Common myeloid progenitor, CD34-positive (primary cell): ENCODE data around the gene DEFB108B.
"Not testable (repeated sequence)": the region's sequence is repeated elsewhere in the genome, so short reads cannot be mapped to it uniquely, and the experiment has no call there.

Experiments used
- CTCF ChIA-PET: fragments of 350-600 bp; sonication (Branson Sonifier 250); formaldehyde crosslinking; loops from one replicate; lab custom pipeline; 2021; ENCODE audit warnings: antibody characterized with exemption; lab: Charles Lee
- POLR2A ChIA-PET: fragments of 350-600 bp; sonication (Branson Sonifier 250); formaldehyde crosslinking; loops from one replicate; lab custom pipeline; 2021; ENCODE audit warnings: antibody characterized with exemption; lab: Charles Lee
- DNase-seq, 3 donors: peaks; one replicate each; pipeline versions ENCODE4 v3.0.0 to v3.0.0-alpha.2; 2013
- H3K27ac ChIP-seq, 2 experiments: 1 replicate in 1 of 2; 2 replicates in 1 of 2; pipeline ENCODE4 v1.7.0; 2013; ENCODE audit warnings: inconsistent platforms in 2 of 2, low read length in 2 of 2, mild to moderate bottlenecking in 2 of 2, low read depth in 1 of 2, moderate library complexity in 1 of 2; ENCODE audit not compliant: severe bottlenecking in 2 of 2, insufficient read depth in 1 of 2, poor library complexity in 1 of 2
- H3K27me3 ChIP-seq, 5 experiments: replicated peaks in 2 of 5; 1 replicate in 3 of 5; 2 replicates in 2 of 5; pipeline versions ENCODE4 v1.6.1 to v1.7.0; 2013; ENCODE audit warnings: low read length in 4 of 5, mild to moderate bottlenecking in 2 of 5, moderate library complexity in 2 of 5, inconsistent platforms in 1 of 5; ENCODE audit not compliant: insufficient read depth in 5 of 5, control insufficient read depth in 4 of 5
- H3K36me3 ChIP-seq, 4 experiments: 1 replicate in 2 of 4; 2 replicates in 2 of 4; pipeline versions ENCODE4 v1.6.1 to v1.7.0; 2013; ENCODE audit warnings: low read length in 3 of 4, control low read depth in 1 of 4, mild to moderate bottlenecking in 1 of 4; ENCODE audit not compliant: control insufficient read depth in 4 of 4, insufficient read depth in 4 of 4
- H3K4me1 ChIP-seq, 4 experiments: 1 replicate in 3 of 4; 2 replicates in 1 of 4; pipeline versions ENCODE4 v1.6.1 to v1.7.1; 2013; ENCODE audit warnings: low read length in 3 of 4, mild to moderate bottlenecking in 3 of 4, control low read depth in 1 of 4, inconsistent platforms in 1 of 4, moderate library complexity in 1 of 4; ENCODE audit not compliant: control insufficient read depth in 4 of 4, insufficient read depth in 4 of 4; ENCODE audit errors: control extremely low read depth in 1 of 4
- H3K4me3 ChIP-seq, 7 experiments: 1 replicate in 4 of 7; 2 replicates in 3 of 7; pipeline versions ENCODE4 v1.5.1 to v1.7.0; 2013; ENCODE audit warnings: mild to moderate bottlenecking in 7 of 7, low read length in 6 of 7, moderate library complexity in 6 of 7, inconsistent platforms in 2 of 7, low read depth in 2 of 7, control low read depth in 1 of 7; ENCODE audit not compliant: insufficient read depth in 4 of 7, control insufficient read depth in 1 of 7; ENCODE audit errors: extremely low read depth in 1 of 7
- H3K9me3 ChIP-seq, 5 experiments: 1 replicate in 4 of 5; 2 replicates in 1 of 5; pipeline versions ENCODE4 v1.6.1 to v1.7.1; 2013; ENCODE audit warnings: low read length in 4 of 5, mild to moderate bottlenecking in 2 of 5, inconsistent platforms in 1 of 5, low read depth in 1 of 5, moderate library complexity in 1 of 5; ENCODE audit not compliant: control insufficient read depth in 4 of 5, insufficient read depth in 2 of 5; ENCODE audit errors: control extremely low read depth in 1 of 5
- WGBS: methylation state at CpG from one replicate; pipeline ENCODE4 v1.1.5; 2013; ENCODE audit not compliant: insufficient coverage; 5-methylcytosine and 5-hydroxymethylcytosine counted together

The DEFB108B gene

GRCh38 chr11:71855880-71856279, 22.9 kb downstream of the DEFB108B start:
- CTCF ChIA-PET, H3K9me3 ChIP-seq, POLR2A ChIA-PET, H3K36me3 ChIP-seq, H3K4me3 ChIP-seq, H3K27me3 ChIP-seq, H3K27ac ChIP-seq: not testable (repeated sequence)
- DNase-seq, result peak; percentile 69 to 92 (median 88)
- H3K4me1 ChIP-seq, result peaks cover 0 to 25% (median 8%) of the 10 kb centered on the region in 4 experiments
- WGBS, result 0% methylated on average over 2 of the region's 2 CpGs

- H3K9me3 ChIP-seq, H3K27me3 ChIP-seq, POLR2A ChIA-PET, H3K36me3 ChIP-seq, DNase-seq, H3K27ac ChIP-seq, CTCF ChIA-PET: not testable (repeated sequence)
- H3K4me1 ChIP-seq, result peaks cover 0 to 30% (median 14%) of the 10 kb centered on the region in 4 experiments
- WGBS, result no CpG with 5 or more reads among the region's 3 CpGs
- H3K4me3 ChIP-seq, result peak overlapping the region in 1 of 7 experiments; percentile 13
These were observed 27.8 kb downstream of the DEFB108B start for GRCh38 chr11:71860835-71861234.

- CTCF ChIA-PET, result interaction anchor here (1.2 to 1.8 kb wide), 4 partner anchors 12 to 69 kb away, joined by 3 to 9 read pairs (median 3); no protein-coding TSS in a partner anchor
- 100% methylated on average over 1 of the region's 3 CpGs for WGBS
- not testable (repeated sequence) for H3K36me3 ChIP-seq
These were observed 31.1 kb downstream of the DEFB108B start for GRCh38 chr11:71863978-71864627.

GRCh38 chr11:71867209-71867608, 34.2 kb downstream of the DEFB108B start:
- CTCF ChIA-PET, result interaction anchor here (0.6 kb wide), 1 partner anchor 317 kb away, joined by 3 read pairs; no protein-coding TSS in a partner anchor
- DNase-seq, result peak in 1 of 3 donors; percentile 20
- H3K9me3 ChIP-seq, H3K27ac ChIP-seq, H3K4me3 ChIP-seq, POLR2A ChIA-PET, H3K36me3 ChIP-seq, H3K27me3 ChIP-seq, H3K4me1 ChIP-seq: not testable (repeated sequence)
- no CpG with 5 or more reads among the region's 1 CpG for WGBS

More at GRCh38 chr11:71863978-71864627, 31.1 kb downstream of the DEFB108B start:
- DNase-seq, result peak; percentile 75 to 79 (median 79)
- H3K27me3 ChIP-seq, H3K4me3 ChIP-seq, H3K27ac ChIP-seq, POLR2A ChIA-PET, H3K9me3 ChIP-seq: not testable (repeated sequence)
- H3K4me1 ChIP-seq, result peaks cover 0 to 22% (median 12%) of the 10 kb centered on the region in 4 experiments

- H3K27ac ChIP-seq, H3K4me1 ChIP-seq, H3K9me3 ChIP-seq, H3K27me3 ChIP-seq, H3K4me3 ChIP-seq, DNase-seq, POLR2A ChIA-PET, H3K36me3 ChIP-seq: not testable (repeated sequence)
- WGBS, result 100% methylated on average over 2 of the region's 3 CpGs
- CTCF ChIA-PET, result interaction anchor here (0.7 kb wide), 1 partner anchor 28 kb away, joined by 3 read pairs; no protein-coding TSS in a partner anchor
These were observed 36.9 kb downstream of the DEFB108B start for GRCh38 chr11:71869931-71870330.

- H3K4me1 ChIP-seq, H3K27ac ChIP-seq, H3K4me3 ChIP-seq, POLR2A ChIA-PET, H3K27me3 ChIP-seq, CTCF ChIA-PET, H3K36me3 ChIP-seq, H3K9me3 ChIP-seq: not testable (repeated sequence)
- DNase-seq, result peak in 2 of 3 donors; percentile 5 to 13
These were observed 37.7 kb downstream of the DEFB108B start for GRCh38 chr11:71870661-71871060.

- H3K4me1 ChIP-seq, DNase-seq, H3K9me3 ChIP-seq, H3K27me3 ChIP-seq, H3K36me3 ChIP-seq, H3K4me3 ChIP-seq, POLR2A ChIA-PET, H3K27ac ChIP-seq: not testable (repeated sequence)
- WGBS, result no CpG with 5 or more reads among the region's 2 CpGs
- CTCF ChIA-PET, result interaction anchor here (1.0 kb wide), 1 partner anchor 12 kb away, joined by 3 read pairs; no protein-coding TSS in a partner anchor
These were observed 43.3 kb downstream of the DEFB108B start for GRCh38 chr11:71876262-71876661.
